ENCODE measurements around the gene ATP6V1G1. TPM values are rescaled to one million over a fixed set of nuclear protein-coding genes. Genes with fewer than 3 reads are reported as not detected.
"Not testable (repeated sequence)": the region's sequence is repeated elsewhere in the genome, so short reads cannot be mapped to it uniquely, and the experiment has no call there.

The ATP6V1G1 gene
- total RNA-seq (2014; rRNA removed; shearing (Covaris generic)): 216 and 223 TPM in 2 replicates

- peak; percentile 97 for DNase-seq (ENCODE audit: low spot score)
Observed at GRCh38 chr9:114587345-114588202, at the start of gene ATP6V1G1. Gene ATP6V1G1, plus strand, starts transcription at chr9:114587769. Its CDS starts 70 bp downstream, at chr9:114587839.

DNA sequence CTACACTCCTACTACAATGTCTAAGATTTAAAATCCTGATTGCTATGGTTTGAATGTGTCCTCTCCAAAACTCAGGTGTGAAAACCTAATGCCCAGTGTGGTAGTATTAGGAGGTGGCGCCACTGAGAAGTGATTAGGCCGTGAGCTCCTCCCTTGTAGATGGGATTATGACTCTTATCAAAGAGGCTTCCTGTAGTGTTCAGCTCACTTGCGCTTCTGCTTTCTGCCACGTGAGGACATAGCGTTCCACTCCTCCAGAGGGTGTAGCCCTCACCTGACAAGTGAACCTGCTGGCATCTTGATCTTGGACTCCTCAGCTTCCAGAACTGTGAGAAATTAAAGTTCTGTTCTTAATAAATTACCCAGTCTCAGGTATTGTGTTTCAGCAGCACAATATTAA is 49.3 kb upstream of the ATP6V1G1 start:
- DNase-seq (ENCODE audit: low spot score): no peak

- no peak for DNase-seq (ENCODE audit: low spot score)
Observed at GRCh38 chr9:114539701-114540380, 47.7 kb upstream of the ATP6V1G1 start.

DNA sequence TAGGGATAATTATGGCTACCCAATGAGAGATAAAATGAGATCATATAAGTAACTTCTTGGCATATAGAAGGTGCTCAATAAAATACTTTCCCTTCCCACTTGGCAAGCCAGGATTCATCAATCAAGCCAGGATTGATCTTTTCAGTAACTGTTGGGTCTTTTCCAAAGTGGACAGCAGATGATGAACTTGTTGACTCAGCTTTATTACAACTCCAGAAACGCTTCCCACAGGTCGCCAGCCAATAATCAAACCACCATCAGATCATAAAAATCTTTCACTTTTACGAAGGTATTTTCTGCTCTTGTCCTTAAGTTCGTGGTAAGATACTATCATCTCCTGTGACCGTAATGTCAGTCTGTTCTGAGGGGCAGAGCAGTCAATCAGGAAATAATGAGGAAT is 42.5 kb upstream of the ATP6V1G1 start:
- no peak for DNase-seq (ENCODE audit: low spot score)

- no peak for DNase-seq (ENCODE audit: low spot score)
Observed at GRCh38 chr9:114546851-114547250, 40.7 kb upstream of the ATP6V1G1 start.

GRCh38 chr9:114549697-114550330 is 37.8 kb upstream of the ATP6V1G1 start:
- no peak for DNase-seq (ENCODE audit: low spot score)

- peak; percentile 98 for DNase-seq (ENCODE audit: low spot score)
Observed at GRCh38 chr9:114551750-114552685, 35.6 kb upstream of the ATP6V1G1 start.

DNA sequence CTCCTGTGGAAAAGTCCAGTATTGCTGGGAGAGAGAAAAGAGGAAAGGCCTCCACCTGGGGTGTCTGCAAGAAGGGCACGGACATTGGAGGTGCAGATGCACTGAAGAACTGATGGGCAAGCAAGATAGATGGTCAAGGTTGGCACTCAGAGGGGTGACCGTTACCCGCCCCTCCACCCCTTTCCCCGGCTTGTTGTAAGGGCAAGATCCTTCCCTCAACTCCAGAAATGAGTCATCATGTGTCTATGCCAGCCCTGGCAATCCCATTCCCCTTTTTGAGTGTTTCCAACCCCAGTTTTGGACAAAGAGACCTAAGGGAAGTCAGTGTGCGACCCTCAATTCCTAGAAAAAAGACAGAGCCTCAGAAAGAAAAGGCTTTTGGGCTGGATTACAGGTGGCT is 34.9 kb upstream of the ATP6V1G1 start:
- DNase-seq (ENCODE audit: low spot score): peak; percentile 26

GRCh38 chr9:114553202-114553601 is 34.4 kb upstream of the ATP6V1G1 start:
- DNase-seq (ENCODE audit: low spot score): no peak

DNA sequence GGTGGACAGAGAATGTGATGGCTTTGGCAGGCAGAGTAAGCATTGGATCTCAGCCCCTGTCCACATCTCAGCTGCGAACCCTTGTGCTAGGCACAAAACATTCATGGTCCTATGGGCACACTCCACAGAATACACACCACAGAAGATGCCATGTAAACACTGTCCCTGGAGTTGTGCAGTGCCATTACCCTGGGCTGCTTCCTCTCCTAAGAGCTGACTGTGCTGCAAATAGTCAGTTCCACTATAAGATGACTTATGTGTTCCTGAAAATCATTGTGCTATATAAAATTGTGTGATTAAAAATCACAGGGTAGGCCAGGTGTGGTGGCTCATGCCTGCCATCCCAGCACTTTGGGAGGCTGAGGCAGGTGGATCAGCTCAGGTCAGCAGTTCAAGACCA is 31.9 kb upstream of the ATP6V1G1 start:
- DNase-seq (ENCODE audit: low spot score): no peak

GRCh38 chr9:114558027-114558675 is 29.4 kb upstream of the ATP6V1G1 start:
- no peak for DNase-seq (ENCODE audit: low spot score)

DNA sequence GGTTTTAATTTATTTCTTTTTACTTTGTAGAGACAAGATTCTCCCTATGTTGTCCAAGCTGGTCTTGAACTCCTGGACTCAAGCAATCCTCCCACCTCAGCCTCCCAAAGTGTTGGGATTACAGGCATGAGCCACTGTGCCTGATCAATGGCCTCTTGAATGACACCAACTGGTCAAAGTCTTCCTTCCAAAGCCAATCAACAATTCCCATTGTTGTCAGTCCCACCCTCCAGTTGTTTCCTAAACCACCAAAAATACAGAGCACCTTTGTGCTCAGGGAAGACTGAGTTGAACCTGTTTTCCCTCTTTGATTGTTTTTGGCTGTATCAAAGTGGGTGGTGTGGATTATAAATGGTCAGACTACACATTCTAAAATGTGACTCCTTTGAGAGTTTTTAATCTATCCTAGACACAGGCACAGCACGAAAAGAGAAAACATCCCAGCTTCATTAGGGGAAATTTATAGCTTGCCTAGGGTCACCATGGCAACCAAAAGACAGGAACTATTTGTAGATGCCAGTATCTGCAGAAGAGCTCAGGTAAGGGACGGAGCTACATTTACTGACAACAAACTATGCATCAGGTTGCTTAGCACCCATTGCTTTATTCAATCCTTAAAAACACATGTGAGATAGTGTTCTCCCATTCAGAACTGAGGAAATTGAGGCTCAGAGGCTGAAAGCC is 27.6 kb upstream of the ATP6V1G1 start:
- no peak for DNase-seq (ENCODE audit: low spot score)

DNA sequence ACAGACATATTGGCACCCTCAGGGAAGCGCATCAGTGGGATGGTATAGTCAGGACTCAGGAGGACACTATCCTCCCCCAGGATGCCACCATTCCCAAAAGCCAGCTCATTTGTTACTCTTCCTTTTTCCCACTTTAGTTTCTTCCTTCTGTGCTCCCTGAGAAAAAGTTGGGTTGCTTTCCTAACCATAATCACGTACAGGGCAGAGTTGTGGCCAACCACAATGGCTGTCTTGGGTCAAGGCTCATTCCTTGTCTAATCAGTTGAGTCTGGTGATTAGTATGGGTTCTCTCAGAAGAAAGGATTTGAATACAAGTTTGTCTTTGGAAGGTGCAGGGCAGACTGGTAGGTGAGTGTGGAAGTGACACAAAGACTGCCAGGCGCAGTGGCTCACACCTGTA is 26.6 kb upstream of the ATP6V1G1 start:
- no peak for DNase-seq (ENCODE audit: low spot score)

GRCh38 chr9:114561771-114562170 is 25.8 kb upstream of the ATP6V1G1 start:
- DNase-seq (ENCODE audit: low spot score): no peak

DNA sequence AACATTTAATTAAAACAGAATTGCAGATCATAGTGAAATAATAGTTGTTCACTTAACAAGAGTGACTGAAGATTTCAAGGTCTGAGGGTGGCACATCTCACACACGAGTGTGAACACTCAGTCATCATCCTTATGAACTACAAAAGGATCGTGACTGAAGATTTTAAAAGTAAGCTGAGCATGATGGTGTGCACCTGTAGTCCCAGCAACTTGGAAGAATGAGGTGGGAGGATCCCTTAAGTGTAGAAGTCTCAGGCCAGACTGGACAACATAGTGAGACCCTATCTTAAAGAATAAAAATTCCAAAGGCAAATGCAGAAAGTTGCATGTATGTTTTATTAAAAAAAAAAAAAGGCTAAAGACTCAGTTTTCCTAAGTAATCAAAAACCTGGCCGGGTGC is 22.4 kb upstream of the ATP6V1G1 start:
- no peak for DNase-seq (ENCODE audit: low spot score)

GRCh38 chr9:114570742-114571141 is 16.8 kb upstream of the ATP6V1G1 start:
- DNase-seq (ENCODE audit: low spot score): no peak

DNA sequence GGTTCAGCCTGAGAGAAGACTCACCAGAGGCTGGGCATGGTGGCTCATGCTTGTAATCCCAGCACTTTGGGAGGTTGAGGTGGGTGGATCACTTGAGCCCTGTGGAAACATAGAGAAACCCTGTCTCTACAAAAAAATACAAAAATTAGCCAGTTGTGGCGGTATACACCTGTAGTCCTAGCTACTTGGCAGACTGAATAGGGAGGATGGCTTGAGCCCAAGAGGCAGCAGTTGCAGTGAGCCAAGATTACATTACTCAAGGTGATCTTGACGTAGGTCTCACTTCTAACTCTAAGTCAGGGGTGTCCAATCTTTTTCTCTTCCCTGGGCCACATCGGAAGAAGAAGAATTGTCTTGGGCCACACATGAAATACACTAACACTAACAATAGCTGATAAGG is 16.2 kb upstream of the ATP6V1G1 start:
- DNase-seq (ENCODE audit: low spot score): no peak

- DNase-seq (ENCODE audit: low spot score): no peak
Observed at GRCh38 chr9:114572199-114572598, 15.4 kb upstream of the ATP6V1G1 start.

GRCh38 chr9:114574438-114574837 is 13.1 kb upstream of the ATP6V1G1 start:
- DNase-seq (ENCODE audit: low spot score): no peak

GRCh38 chr9:114576779-114577178 is 10.8 kb upstream of the ATP6V1G1 start:
- DNase-seq (ENCODE audit: low spot score): not testable (repeated sequence)
